Nephron progenitor cell (in vitro differentiated cells): ENCODE measurements around the gene TAF10.

Source experiments
- DNase-seq: peaks from one replicate; pipeline ENCODE4 v3.0.0; 2021
- H3K27ac Mint-ChIP-seq: 2 replicates; pipeline ENCODE4 v1.8.0; 2021; ENCODE audit warnings: mild to moderate bottlenecking, moderate library complexity, mixed read lengths
- H3K27me3 Mint-ChIP-seq: 2 replicates; pipeline ENCODE4 v1.8.0; 2021; ENCODE audit warnings: mild to moderate bottlenecking, low read depth, mixed read lengths; ENCODE audit not compliant: poor library complexity
- H3K36me3 Mint-ChIP-seq: 2 replicates; pipeline ENCODE4 v1.8.0; 2021; ENCODE audit warnings: low read depth, mixed read lengths
- H3K4me1 Mint-ChIP-seq: 2 replicates; pipeline ENCODE4 v1.8.0; 2021; ENCODE audit warnings: mixed read lengths
- H3K4me3 Mint-ChIP-seq: 2 replicates; pipeline ENCODE4 v1.8.0; 2021; ENCODE audit warnings: mild to moderate bottlenecking, moderate library complexity, mixed read lengths
- H3K9me3 Mint-ChIP-seq: 2 replicates; pipeline ENCODE4 v1.8.0; 2021; ENCODE audit warnings: mild to moderate bottlenecking, moderate library complexity, mixed read lengths
- CTCF ChIP-seq: fragments of 200-600 bp; sonication (generic); IDR thresholded peaks from 2 replicates; pipeline ENCODE4 v1.5.0; 2021; ENCODE audit warnings: antibody characterized with exemption

TAF10 gene

GRCh38 chr11:6633422-6634408, 21.7 kb upstream of the TAF10 start:
- Mint-ChIP-seq H3K27me3 (peaks cover 30% of the 10 kb centered on the region), H3K4me1 (peaks cover 5% of the 10 kb centered on the region), H3K9me3 (no peaks in the 10 kb centered on the region), H3K27ac (peak overlapping the region; percentile 81), H3K4me3 (no peak overlapping the region), H3K36me3 (peaks cover 45% of the 10 kb centered on the region)
- no peak for TF ChIP-seq CTCF
- DNase-seq, result no peak

- no peak for TF ChIP-seq CTCF
- DNase-seq, result no peak
- Mint-ChIP-seq H3K9me3 (no peaks in the 10 kb centered on the region), H3K4me3 (no peak overlapping the region), H3K27ac (no peak overlapping the region), H3K27me3 (peaks cover 35% of the 10 kb centered on the region), H3K36me3 (peaks cover 58% of the 10 kb centered on the region), H3K4me1 (peaks cover 5% of the 10 kb centered on the region)
Observed at GRCh38 chr11:6632116-6633073, 20.4 kb upstream of the TAF10 start.

GRCh38 chr11:6631361-6631890, 19.4 kb upstream of the TAF10 start:
- peaks cover 35% of the 10 kb centered on the region for H3K27me3 Mint-ChIP-seq
- DNase-seq, result no peak
- no peak for TF ChIP-seq CTCF
- H3K27ac Mint-ChIP-seq, result no peak overlapping the region
- peaks cover 65% of the 10 kb centered on the region for H3K36me3 Mint-ChIP-seq
- H3K4me3 Mint-ChIP-seq, result no peak overlapping the region
- H3K4me1 Mint-ChIP-seq, result peaks cover 5% of the 10 kb centered on the region
- H3K9me3 Mint-ChIP-seq, result no peaks in the 10 kb centered on the region

- Mint-ChIP-seq H3K4me1 (peaks cover 5% of the 10 kb centered on the region), H3K36me3 (peaks cover 68% of the 10 kb centered on the region), H3K4me3 (peak overlapping the region; percentile 23), H3K27ac (no peak overlapping the region), H3K27me3 (peaks cover 35% of the 10 kb centered on the region), H3K9me3 (no peaks in the 10 kb centered on the region)
- no peak for TF ChIP-seq CTCF
- DNase-seq, result no peak
Observed at GRCh38 chr11:6630632-6631291, 18.7 kb upstream of the TAF10 start.

- Mint-ChIP-seq H3K36me3 (peaks cover 72% of the 10 kb centered on the region), H3K4me1 (peaks cover 5% of the 10 kb centered on the region), H3K9me3 (no peaks in the 10 kb centered on the region), H3K4me3 (no peak overlapping the region), H3K27me3 (peaks cover 35% of the 10 kb centered on the region), H3K27ac (no peak overlapping the region)
- peak; percentile 53 for DNase-seq
- TF ChIP-seq CTCF, result no peak
Observed at GRCh38 chr11:6629892-6630631, 18.0 kb upstream of the TAF10 start.
